Breast epithelium (tissue), 4 donors: ENCODE data around the gene KLHL17. TPM values are rescaled to one million over a fixed set of nuclear protein-coding genes. Genes with fewer than 3 reads are reported as not detected.
"Not testable (repeated sequence)": the region's sequence is repeated elsewhere in the genome, so short reads cannot be mapped to it uniquely, and the experiment has no call there.

ENCODE experiments used
- DNase-seq, 2 donors: peaks; one replicate each; pipeline ENCODE4 v3.0.0-alpha.2; 2019; ENCODE audit warnings: low spot score in 2 of 2
- H3K27ac ChIP-seq, 2 donors: fragments of 200-600 bp; sonication (generic) in 1 of 2; one replicate each; pipeline ENCODE4 v1.5.1; 2016 to 2019; ENCODE audit warnings: mild to moderate bottlenecking in 1 of 2
- H3K27me3 ChIP-seq, 2 donors: fragments of 200-600 bp; sonication (generic) in 1 of 2; one replicate each; pipeline versions ENCODE4 v1.5.1 to v1.6.0; 2017 to 2019; ENCODE audit warnings: control low read depth in 1 of 2, mild to moderate bottlenecking in 1 of 2
- H3K36me3 ChIP-seq: fragments of 200-600 bp; one replicate; pipeline ENCODE4 v1.5.1; 2019
- H3K4me1 ChIP-seq, 2 donors: fragments of 200-600 bp; sonication (generic); one replicate each; pipeline ENCODE4 v1.5.1; 2016 to 2019; ENCODE audit warnings: control low read depth in 1 of 2
- H3K4me3 ChIP-seq, 3 donors: fragments of 200-600 bp; sonication (generic); 1 replicate in 2 of 3; 2 replicates in 1 of 3; pipeline ENCODE4 v1.5.1; 2016 to 2019; ENCODE audit warnings: mild to moderate bottlenecking in 3 of 3, moderate library complexity in 2 of 3
- H3K9me3 ChIP-seq, 2 donors: fragments of 200-600 bp; sonication (generic) in 1 of 2; one replicate each; pipeline ENCODE4 v1.5.1; 2016 to 2019; ENCODE audit warnings: control low read depth in 1 of 2
- POLR2A ChIP-seq: fragments of 450-650 bp; IDR thresholded peaks from one replicate; pipeline ENCODE4 v1.6.1; 2016; ENCODE audit warnings: antibody characterized with exemption, mild to moderate bottlenecking, moderate library complexity
- POLR2AphosphoS5 ChIP-seq, 3 donors: sonication (generic); formaldehyde crosslinking; IDR thresholded peaks; one replicate each; pipeline ENCODE4 v1.6.1; 2017; ENCODE audit warnings: antibody characterized with exemption in 3 of 3
- intact Hi-C: fragments of 100-400 bp; cut with DNase I; formaldehyde crosslinking; loops from one replicate; pipeline ENCODE4 v1.15.1; 2023; ENCODE audit warnings: low total_unique reads
- total RNA-seq, 3 donors: library from RNA; depleted of rRNA; stranded (reverse); fragments of >200 nt; gene quantifications; one replicate each; pipeline ENCODE4 v1.1.0, GENCODE V29; 2016
- TF ChIP-seq, protein P1 (sequence below), 3 donors: fragments of 450-650 bp; IDR thresholded peaks; one replicate each; pipeline ENCODE4 v1.5.1; 2016 to 2017; ENCODE audit warnings: antibody characterized with exemption in 3 of 3, mild to moderate bottlenecking in 3 of 3, moderate library complexity in 3 of 3

KLHL17 gene
- total RNA-seq, 3 donors from 2014 or later: 5.4 to 18.0 (median 10.0) TPM

GRCh38 chr1:991895-992294 is 31.5 kb downstream of the KLHL17 start:
- no peak overlapping the region for H3K27ac ChIP-seq
- H3K4me3 ChIP-seq: no peak overlapping the region
- no peak for TF ChIP-seq POLR2A
- no peak for TF ChIP-seq POLR2AphosphoS5 (IDR thresholded peaks at IDR 0.05)
- TF ChIP-seq, protein P1, sequence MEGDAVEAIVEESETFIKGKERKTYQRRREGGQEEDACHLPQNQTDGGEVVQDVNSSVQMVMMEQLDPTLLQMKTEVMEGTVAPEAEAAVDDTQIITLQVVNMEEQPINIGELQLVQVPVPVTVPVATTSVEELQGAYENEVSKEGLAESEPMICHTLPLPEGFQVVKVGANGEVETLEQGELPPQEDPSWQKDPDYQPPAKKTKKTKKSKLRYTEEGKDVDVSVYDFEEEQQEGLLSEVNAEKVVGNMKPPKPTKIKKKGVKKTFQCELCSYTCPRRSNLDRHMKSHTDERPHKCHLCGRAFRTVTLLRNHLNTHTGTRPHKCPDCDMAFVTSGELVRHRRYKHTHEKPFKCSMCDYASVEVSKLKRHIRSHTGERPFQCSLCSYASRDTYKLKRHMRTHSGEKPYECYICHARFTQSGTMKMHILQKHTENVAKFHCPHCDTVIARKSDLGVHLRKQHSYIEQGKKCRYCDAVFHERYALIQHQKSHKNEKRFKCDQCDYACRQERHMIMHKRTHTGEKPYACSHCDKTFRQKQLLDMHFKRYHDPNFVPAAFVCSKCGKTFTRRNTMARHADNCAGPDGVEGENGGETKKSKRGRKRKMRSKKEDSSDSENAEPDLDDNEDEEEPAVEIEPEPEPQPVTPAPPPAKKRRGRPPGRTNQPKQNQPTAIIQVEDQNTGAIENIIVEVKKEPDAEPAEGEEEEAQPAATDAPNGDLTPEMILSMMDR (IDR thresholded peaks at IDR 0.05): no peak
- no peaks in the 10 kb centered on the region for H3K27me3 ChIP-seq
- no peaks in the 10 kb centered on the region for H3K4me1 ChIP-seq
- intact Hi-C loops: no loop called here
- peaks cover 6 to 8% of the 10 kb centered on the region in 2 donors for H3K9me3 ChIP-seq
- DNase-seq: no peak
- H3K36me3 ChIP-seq: no peaks in the 10 kb centered on the region

GRCh38 chr1:992362-992761 is 32.0 kb downstream of the KLHL17 start:
- intact Hi-C loops: no loop called here
- H3K9me3 ChIP-seq: peaks cover 6 to 8% of the 10 kb centered on the region in 2 donors
- no peak for DNase-seq
- H3K36me3 ChIP-seq: no peaks in the 10 kb centered on the region
- H3K4me1 ChIP-seq: no peaks in the 10 kb centered on the region
- H3K4me3 ChIP-seq: no peak overlapping the region
- H3K27me3 ChIP-seq: no peaks in the 10 kb centered on the region
- H3K27ac ChIP-seq: no peak overlapping the region
- TF ChIP-seq POLR2A: no peak
- no peak for TF ChIP-seq POLR2AphosphoS5 (IDR thresholded peaks at IDR 0.05)
- TF ChIP-seq, protein P1 (IDR thresholded peaks at IDR 0.05): no peak

DNA sequence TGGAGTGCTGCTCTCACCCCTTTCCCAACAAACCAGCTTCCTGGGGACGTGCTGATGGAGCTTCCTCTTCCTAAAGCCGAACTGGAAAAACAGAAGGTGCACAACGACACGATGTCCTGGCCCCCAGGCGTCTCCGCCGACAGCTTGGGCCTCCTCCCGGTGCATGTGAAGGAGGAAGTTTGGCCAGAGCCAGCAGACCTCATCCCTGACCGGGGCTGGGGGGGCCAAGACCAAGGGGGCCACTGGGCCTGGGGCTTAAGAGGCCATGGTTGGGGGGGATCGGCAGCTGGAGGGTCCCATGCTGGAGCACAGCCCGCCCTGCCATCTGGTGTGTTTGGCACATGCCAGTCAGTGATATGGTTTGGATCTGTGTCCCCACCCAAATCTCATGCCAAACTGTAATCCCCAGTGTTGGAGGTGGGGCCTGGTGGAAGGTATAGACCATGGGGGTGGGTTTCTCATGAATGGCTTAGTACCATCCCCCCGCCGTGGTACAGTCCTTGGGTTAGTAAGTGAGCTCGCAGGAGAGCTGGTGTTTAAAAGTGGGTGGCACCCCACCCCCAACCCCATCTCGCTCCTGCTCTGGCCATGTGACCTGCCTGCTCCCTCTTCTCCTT is 33.1 kb downstream of the KLHL17 start:
- Histone ChIP-seq H3K36me3 (no peaks in the 10 kb centered on the region), H3K9me3 (peaks cover 6 to 8% of the 10 kb centered on the region in 2 donors), H3K27me3 (peaks cover 0 to 4% of the 10 kb centered on the region in 2 donors), H3K4me3 (no peak overlapping the region), H3K27ac (no peak overlapping the region), H3K4me1 (no peaks in the 10 kb centered on the region)
- no peak for DNase-seq
- intact Hi-C loops: no loop called here
- no peak for TF ChIP-seq POLR2A
- TF ChIP-seq POLR2AphosphoS5 (IDR thresholded peaks at IDR 0.05): no peak
- TF ChIP-seq, protein P1 (IDR thresholded peaks at IDR 0.05): no peak

DNA sequence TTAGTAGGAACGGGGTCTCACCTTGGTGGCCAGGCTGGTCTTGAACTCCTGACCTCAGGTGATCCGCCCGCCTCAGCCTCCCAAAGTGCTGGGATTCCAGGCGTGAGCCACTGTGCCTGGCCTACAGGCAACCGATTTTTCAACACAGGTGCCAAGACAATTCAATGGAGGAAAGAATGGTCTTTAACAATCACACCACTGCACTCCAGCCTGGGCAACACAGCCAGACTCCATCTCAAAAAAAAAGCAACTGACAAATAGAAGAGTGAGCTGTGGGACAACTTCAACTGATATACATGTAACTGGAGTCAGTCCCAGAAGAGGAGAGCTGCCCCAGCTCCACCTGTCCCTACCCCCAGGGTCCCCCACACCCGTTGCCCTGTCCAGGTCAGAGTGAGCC is 34.2 kb downstream of the KLHL17 start:
- H3K4me1 ChIP-seq, intact Hi-C loops, H3K27ac ChIP-seq, H3K9me3 ChIP-seq, H3K27me3 ChIP-seq, H3K36me3 ChIP-seq, DNase-seq, H3K4me3 ChIP-seq: not testable (repeated sequence)

DNA sequence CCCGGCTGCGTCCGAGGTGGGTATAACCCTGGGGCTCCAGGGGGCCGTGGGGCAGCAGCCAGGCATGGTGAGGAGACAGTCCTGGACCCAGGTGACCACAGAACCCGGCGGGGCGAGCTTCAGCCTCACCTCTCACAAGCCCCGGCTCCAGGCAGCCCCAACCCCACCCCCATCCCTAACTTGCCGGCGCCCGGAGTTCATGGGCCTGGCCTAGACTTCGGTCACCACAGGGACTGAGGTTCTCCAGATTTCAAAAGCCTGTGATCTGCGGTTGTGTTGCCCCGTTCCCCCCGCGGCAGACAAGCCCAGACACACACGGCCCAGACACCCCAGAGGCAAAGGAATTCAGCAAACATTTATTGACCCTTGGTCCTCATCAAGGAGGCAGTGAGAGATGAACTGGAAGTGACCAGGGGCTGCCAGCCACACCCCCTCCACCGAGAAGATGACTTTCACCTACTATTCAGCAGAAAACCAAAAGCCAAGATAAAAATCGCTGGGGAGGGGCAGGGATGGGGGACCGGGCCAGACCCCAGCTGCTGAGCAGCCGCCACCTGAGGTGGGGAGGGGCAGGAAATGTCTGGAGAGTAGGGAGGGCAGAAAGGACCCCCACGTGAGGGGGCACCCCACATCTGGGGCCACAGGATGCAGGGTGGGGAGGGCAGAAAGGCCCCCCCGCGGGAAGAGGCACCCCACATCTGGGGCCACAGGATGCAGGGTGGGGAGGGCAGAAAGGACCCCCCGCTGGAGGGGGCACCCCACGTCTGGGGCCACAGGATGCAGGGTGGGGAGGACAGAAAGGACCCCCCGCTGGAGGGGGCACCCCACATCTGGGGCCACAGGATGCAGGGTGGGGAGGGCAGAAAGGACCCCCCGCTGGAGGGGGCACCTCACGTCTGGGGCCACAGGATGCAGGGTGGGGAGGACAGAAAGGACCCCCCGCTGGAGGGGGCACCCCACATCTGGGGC is 35.6 kb downstream of the KLHL17 start:
- intact Hi-C loops: loop anchor here (5.0 kb wide), 1 partner anchor 66 kb away; no protein-coding TSS in a partner anchor
- Histone ChIP-seq H3K27me3 (peaks cover 0 to 4% of the 10 kb centered on the region in 2 donors), H3K36me3 (no peaks in the 10 kb centered on the region), H3K4me1 (peaks cover 6 to 8% of the 10 kb centered on the region in 2 donors), H3K4me3 (no peak overlapping the region), H3K27ac (no peak overlapping the region), H3K9me3 (peaks cover 6 to 8% of the 10 kb centered on the region in 2 donors)
- TF ChIP-seq, protein P1 (IDR thresholded peaks at IDR 0.05): no peak
- TF ChIP-seq POLR2AphosphoS5 (IDR thresholded peaks at IDR 0.05) (no peak), POLR2A (no peak)
- DNase-seq: no peak
